Activated naive CD8-positive, alpha-beta T cell treated with anti-CD3 and anti-CD28 coated beads for 36 hours (primary cell): ENCODE measurements around the gene OPRL1. TPM values are rescaled to one million over a fixed set of nuclear protein-coding genes. Genes with fewer than 3 reads are reported as not detected.
A peak's percentile ranks its signal among the peaks of the same experiment; 100 is the strongest.

ENCODE experiments used
- DNase-seq: peaks from one replicate; pipeline ENCODE4 v3.0.0; 2021
- H3K27ac Mint-ChIP-seq: one replicate; pipeline ENCODE4 v1.8.0; 2022; ENCODE audit warnings: mild to moderate bottlenecking, moderate library complexity, mixed read lengths
- H3K27me3 Mint-ChIP-seq: one replicate; pipeline ENCODE4 v1.8.0; 2022; ENCODE audit warnings: mild to moderate bottlenecking, mixed read lengths
- H3K36me3 Mint-ChIP-seq: one replicate; pipeline ENCODE4 v1.8.0; 2021; ENCODE audit warnings: mild to moderate bottlenecking, mixed read lengths
- H3K4me1 Mint-ChIP-seq: one replicate; pipeline ENCODE4 v1.8.0; 2021; ENCODE audit warnings: mixed read lengths
- H3K4me3 Mint-ChIP-seq: one replicate; pipeline ENCODE4 v1.8.0; 2022; ENCODE audit warnings: mild to moderate bottlenecking, moderate library complexity, mixed read lengths
- H3K9me3 Mint-ChIP-seq: one replicate; pipeline ENCODE4 v1.8.0; 2022; ENCODE audit warnings: mixed read lengths
- total RNA-seq, 2 experiments: library from RNA; stranded (reverse); gene quantifications; one replicate each; pipeline ENCODE4 v1.2.3, GENCODE V29; 2021

Gene OPRL1
- total RNA-seq, 2 experiments from 2014 or later = 0.16 to 0.25 TPM

GRCh38 chr20:64062596-64063388, 17.1 kb upstream of the OPRL1 start, which contains the start of gene TCEA2:
TSS of gene TCEA2 (plus strand) at chr20:64063198. CDS start at chr20:64063313, 115 bp downstream.
- H3K4me1 Mint-ChIP-seq = peaks cover 37% of the 10 kb centered on the region
- H3K27me3 Mint-ChIP-seq = no peaks in the 10 kb centered on the region
- DNase-seq = peak; percentile 95
- H3K27ac Mint-ChIP-seq = peak within 1 kb of the TSS; percentile 83
- H3K9me3 Mint-ChIP-seq = no peaks in the 10 kb centered on the region
- no peaks in the 10 kb centered on the region for H3K36me3 Mint-ChIP-seq
- H3K4me3 Mint-ChIP-seq = peak within 1 kb of the TSS; percentile 91

- DNase-seq = peak; percentile 54
These were observed 16.3 kb upstream of the OPRL1 start for GRCh38 chr20:64063389-64064144.

GRCh38 chr20:64064145-64064698, 15.7 kb upstream of the OPRL1 start:
- Mint-ChIP-seq H3K4me1 (peaks cover 31% of the 10 kb centered on the region), H3K27ac (peak overlapping the region; percentile 83)
- DNase-seq = no peak

More at GRCh38 chr20:64063389-64064144, 16.3 kb upstream of the OPRL1 start:
- Mint-ChIP-seq H3K36me3 (no peaks in the 10 kb centered on the region), H3K4me3 (peak overlapping the region; percentile 91), H3K27me3 (no peaks in the 10 kb centered on the region), H3K27ac (peak overlapping the region; percentile 83), H3K4me1 (peaks cover 32% of the 10 kb centered on the region), H3K9me3 (no peaks in the 10 kb centered on the region)

GRCh38 chr20:64065062-64065973, 14.6 kb upstream of the OPRL1 start:
- DNase-seq = no peak
- Mint-ChIP-seq H3K27me3 (no peaks in the 10 kb centered on the region), H3K36me3 (no peaks in the 10 kb centered on the region), H3K9me3 (no peaks in the 10 kb centered on the region), H3K4me3 (peak overlapping the region; percentile 11), H3K27ac (peak overlapping the region; percentile 76), H3K4me1 (peaks cover 31% of the 10 kb centered on the region)

More at GRCh38 chr20:64064145-64064698, 15.7 kb upstream of the OPRL1 start:
- Mint-ChIP-seq H3K36me3 (no peaks in the 10 kb centered on the region), H3K9me3 (no peaks in the 10 kb centered on the region), H3K27me3 (no peaks in the 10 kb centered on the region), H3K4me3 (peak overlapping the region; percentile 91)

GRCh38 chr20:64065974-64066343, 13.9 kb upstream of the OPRL1 start:
- Mint-ChIP-seq H3K9me3 (no peaks in the 10 kb centered on the region), H3K27ac (peak overlapping the region; percentile 23), H3K27me3 (no peaks in the 10 kb centered on the region), H3K36me3 (peaks cover 2% of the 10 kb centered on the region), H3K4me1 (peaks cover 31% of the 10 kb centered on the region), H3K4me3 (peak overlapping the region; percentile 11)
- DNase-seq = peak; percentile 69

- Mint-ChIP-seq H3K4me1 (peaks cover 28% of the 10 kb centered on the region), H3K27ac (no peak overlapping the region), H3K36me3 (peaks cover 2% of the 10 kb centered on the region), H3K9me3 (no peaks in the 10 kb centered on the region), H3K27me3 (no peaks in the 10 kb centered on the region), H3K4me3 (no peak overlapping the region)
- no peak for DNase-seq
These were observed 12.8 kb upstream of the OPRL1 start for GRCh38 chr20:64067005-64067632.

- Mint-ChIP-seq H3K9me3 (no peaks in the 10 kb centered on the region), H3K27me3 (no peaks in the 10 kb centered on the region), H3K4me3 (no peak overlapping the region), H3K27ac (no peak overlapping the region), H3K4me1 (peaks cover 26% of the 10 kb centered on the region), H3K36me3 (peaks cover 2% of the 10 kb centered on the region)
- no peak for DNase-seq
These were observed 12.1 kb upstream of the OPRL1 start for GRCh38 chr20:64067733-64068307.

GRCh38 chr20:64068386-64069208, 11.3 kb upstream of the OPRL1 start:
- no peak overlapping the region for H3K27ac Mint-ChIP-seq
- DNase-seq = no peak
- no peak overlapping the region for H3K4me3 Mint-ChIP-seq
- peaks cover 2% of the 10 kb centered on the region for H3K36me3 Mint-ChIP-seq
- H3K9me3 Mint-ChIP-seq = no peaks in the 10 kb centered on the region
- peaks cover 26% of the 10 kb centered on the region for H3K4me1 Mint-ChIP-seq
- H3K27me3 Mint-ChIP-seq = no peaks in the 10 kb centered on the region

GRCh38 chr20:64069209-64069613, 10.7 kb upstream of the OPRL1 start:
- H3K4me1 Mint-ChIP-seq = peaks cover 20% of the 10 kb centered on the region
- no peak overlapping the region for H3K27ac Mint-ChIP-seq
- DNase-seq = no peak
- H3K9me3 Mint-ChIP-seq = no peaks in the 10 kb centered on the region
- no peak overlapping the region for H3K4me3 Mint-ChIP-seq
- H3K27me3 Mint-ChIP-seq = no peaks in the 10 kb centered on the region
- peaks cover 2% of the 10 kb centered on the region for H3K36me3 Mint-ChIP-seq

GRCh38 chr20:64069614-64070243, 10.2 kb upstream of the OPRL1 start:
- no peak overlapping the region for H3K27ac Mint-ChIP-seq
- DNase-seq = no peak
- H3K4me1 Mint-ChIP-seq = peaks cover 16% of the 10 kb centered on the region
- H3K27me3 Mint-ChIP-seq = no peaks in the 10 kb centered on the region
- peaks cover 2% of the 10 kb centered on the region for H3K36me3 Mint-ChIP-seq
- H3K9me3 Mint-ChIP-seq = no peaks in the 10 kb centered on the region
- no peak overlapping the region for H3K4me3 Mint-ChIP-seq

GRCh38 chr20:64070244-64070993, 9.5 kb upstream of the OPRL1 start:
- DNase-seq = no peak
- Mint-ChIP-seq H3K4me3 (no peak overlapping the region), H3K27ac (no peak overlapping the region), H3K9me3 (no peaks in the 10 kb centered on the region), H3K4me1 (peaks cover 11% of the 10 kb centered on the region), H3K36me3 (peaks cover 3% of the 10 kb centered on the region), H3K27me3 (no peaks in the 10 kb centered on the region)
